ENCODE results near the gene DNM2.

DNA sequence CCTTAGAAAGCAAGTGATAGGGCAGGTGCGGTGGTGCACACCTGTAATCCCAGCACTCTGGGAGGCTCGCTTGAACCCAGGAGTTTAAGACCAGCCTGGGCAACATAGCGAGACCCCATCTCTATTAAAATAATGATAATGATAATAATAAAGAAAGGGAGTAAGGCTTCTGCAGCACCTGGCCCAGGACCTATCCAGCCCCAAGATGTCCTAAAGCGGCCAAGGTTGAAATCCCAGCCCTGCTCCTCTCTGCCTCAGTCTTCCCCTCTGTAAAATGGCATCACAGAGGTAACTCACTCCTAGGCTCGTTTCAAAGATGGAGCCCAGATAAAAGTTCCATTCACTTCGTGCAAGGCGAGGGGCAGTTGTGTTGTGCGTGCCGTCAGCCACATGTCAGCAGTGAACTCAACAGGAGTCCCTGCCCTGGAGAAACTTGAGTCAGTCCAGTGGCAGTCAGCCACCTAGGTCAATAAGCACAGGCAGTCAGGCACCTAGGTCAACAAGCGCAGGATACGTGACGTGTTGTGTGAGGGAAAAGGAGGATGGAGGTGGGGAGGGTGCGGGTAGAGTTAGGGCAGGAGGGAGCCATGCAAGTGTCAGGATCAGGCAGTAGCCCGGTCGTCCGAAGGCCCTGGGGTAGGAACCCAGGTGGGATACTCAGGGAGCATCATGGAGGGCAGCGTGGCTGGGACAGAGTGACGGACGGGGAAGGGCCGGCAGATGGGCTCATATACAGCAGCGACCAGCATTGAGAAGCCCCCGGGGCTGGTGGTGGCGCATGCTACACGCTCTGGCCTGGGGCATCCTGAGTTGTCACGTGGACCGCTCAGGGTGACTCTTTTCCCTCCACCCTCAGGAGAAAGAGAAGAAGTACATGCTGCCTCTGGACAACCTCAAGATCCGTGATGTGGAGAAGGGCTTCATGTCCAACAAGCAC, 101.5 kb downstream of the DNM2 start:
- TF ChIP-seq, protein P1, sequence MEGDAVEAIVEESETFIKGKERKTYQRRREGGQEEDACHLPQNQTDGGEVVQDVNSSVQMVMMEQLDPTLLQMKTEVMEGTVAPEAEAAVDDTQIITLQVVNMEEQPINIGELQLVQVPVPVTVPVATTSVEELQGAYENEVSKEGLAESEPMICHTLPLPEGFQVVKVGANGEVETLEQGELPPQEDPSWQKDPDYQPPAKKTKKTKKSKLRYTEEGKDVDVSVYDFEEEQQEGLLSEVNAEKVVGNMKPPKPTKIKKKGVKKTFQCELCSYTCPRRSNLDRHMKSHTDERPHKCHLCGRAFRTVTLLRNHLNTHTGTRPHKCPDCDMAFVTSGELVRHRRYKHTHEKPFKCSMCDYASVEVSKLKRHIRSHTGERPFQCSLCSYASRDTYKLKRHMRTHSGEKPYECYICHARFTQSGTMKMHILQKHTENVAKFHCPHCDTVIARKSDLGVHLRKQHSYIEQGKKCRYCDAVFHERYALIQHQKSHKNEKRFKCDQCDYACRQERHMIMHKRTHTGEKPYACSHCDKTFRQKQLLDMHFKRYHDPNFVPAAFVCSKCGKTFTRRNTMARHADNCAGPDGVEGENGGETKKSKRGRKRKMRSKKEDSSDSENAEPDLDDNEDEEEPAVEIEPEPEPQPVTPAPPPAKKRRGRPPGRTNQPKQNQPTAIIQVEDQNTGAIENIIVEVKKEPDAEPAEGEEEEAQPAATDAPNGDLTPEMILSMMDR (IDR thresholded peaks at IDR 0.05; ENCODE audit: low read depth, low read length), result no peak
- TF ChIP-seq EZH2phosphoT487 (IDR thresholded peaks at IDR 0.05; ENCODE audit: low read depth), result no peak

Data from OCI-LY3 (cell line).